H54 (cell line): ENCODE results near the gene C3orf22.

Source experiments
- DNase-seq: peaks from one replicate; pipeline ENCODE4 v3.0.0; 2011; ENCODE audit warnings: low spot score, mixed read lengths; ENCODE audit not compliant: insufficient read length
- FAIRE-seq: peaks from 3 replicates; lab custom pipeline; 2011; peaks lifted over from hg19 to GRCh38; lab: Jason Lieb, UNC
- POLR2A ChIP-seq: IDR thresholded peaks from 2 replicates; pipeline ENCODE4 v1.6.1; 2011; ENCODE audit warnings: low read depth, mild to moderate bottlenecking, low read length

C3orf22 gene

GRCh38 chr3:126551839-126552687, 6.7 kb downstream of the C3orf22 start:
- no peak for FAIRE-seq
- no peak for DNase-seq

GRCh38 chr3:126551121-126551838, 7.5 kb downstream of the C3orf22 start:
- FAIRE-seq (no peak), DNase-seq (no peak)
- TF ChIP-seq POLR2A = no peak

More at GRCh38 chr3:126551839-126552687, 6.7 kb downstream of the C3orf22 start:
- no peak for TF ChIP-seq POLR2A

GRCh38 chr3:126550488-126551051, 8.2 kb downstream of the C3orf22 start:
- TF ChIP-seq POLR2A = no peak
- FAIRE-seq = no peak
- DNase-seq = no peak

GRCh38 chr3:126549861-126550487, 8.8 kb downstream of the C3orf22 start:
- no peak for TF ChIP-seq POLR2A
- FAIRE-seq (no peak), DNase-seq (no peak)

- no peak for FAIRE-seq
- TF ChIP-seq POLR2A = no peak
- no peak for DNase-seq
Measured at GRCh38 chr3:126548556-126549466, 9.9 kb downstream of the C3orf22 start.

GRCh38 chr3:126547721-126548120, 11.0 kb downstream of the C3orf22 start:
- TF ChIP-seq POLR2A = no peak
- FAIRE-seq (no peak), DNase-seq (no peak)

- DNase-seq (no peak), FAIRE-seq (no peak)
- TF ChIP-seq POLR2A = no peak
Measured at GRCh38 chr3:126546549-126547239, 12.0 kb downstream of the C3orf22 start.

GRCh38 chr3:126546013-126546412, 12.7 kb downstream of the C3orf22 start:
- TF ChIP-seq POLR2A = no peak
- FAIRE-seq (no peak), DNase-seq (no peak)

GRCh38 chr3:126545544-126545943, 13.2 kb downstream of the C3orf22 start:
- no peak for DNase-seq
- no peak for FAIRE-seq

GRCh38 chr3:126544596-126545281, 14.0 kb downstream of the C3orf22 start:
- no peak for TF ChIP-seq POLR2A
- FAIRE-seq = no peak
- DNase-seq = no peak

More at GRCh38 chr3:126545544-126545943, 13.2 kb downstream of the C3orf22 start:
- TF ChIP-seq POLR2A = no peak

GRCh38 chr3:126543457-126544061, 15.2 kb downstream of the C3orf22 start:
- TF ChIP-seq POLR2A = no peak
- FAIRE-seq = no peak

More at GRCh38 chr3:126543457-126544061, 15.2 kb downstream of the C3orf22 start:
- no peak for DNase-seq
